Activated naive CD4-positive, alpha-beta T cell treated with anti-CD3 and anti-CD28 coated beads, Interleukin-2, amount 50 U/mL, for 24 hours (primary cell): ENCODE data around the gene PPFIA4.
"Not testable (repeated sequence)": the region's sequence is repeated elsewhere in the genome, so short reads cannot be mapped to it uniquely, and the experiment has no call there.

ENCODE experiments used
- H3K27ac Mint-ChIP-seq: one replicate; pipeline ENCODE4 v1.8.0; 2021; ENCODE audit warnings: mild to moderate bottlenecking, mixed read lengths
- H3K27me3 Mint-ChIP-seq: one replicate; pipeline ENCODE4 v1.8.0; 2021; ENCODE audit warnings: mixed read lengths
- H3K36me3 Mint-ChIP-seq: one replicate; pipeline ENCODE4 v1.8.0; 2021; ENCODE audit warnings: mixed read lengths
- H3K4me1 Mint-ChIP-seq: one replicate; pipeline ENCODE4 v1.8.0; 2021; ENCODE audit warnings: mixed read lengths
- H3K4me3 Mint-ChIP-seq: one replicate; pipeline ENCODE4 v1.8.0; 2021; ENCODE audit warnings: mild to moderate bottlenecking, mixed read lengths
- H3K9me3 Mint-ChIP-seq: one replicate; pipeline ENCODE4 v1.8.0; 2021; ENCODE audit warnings: mixed read lengths

The PPFIA4 gene

DNA sequence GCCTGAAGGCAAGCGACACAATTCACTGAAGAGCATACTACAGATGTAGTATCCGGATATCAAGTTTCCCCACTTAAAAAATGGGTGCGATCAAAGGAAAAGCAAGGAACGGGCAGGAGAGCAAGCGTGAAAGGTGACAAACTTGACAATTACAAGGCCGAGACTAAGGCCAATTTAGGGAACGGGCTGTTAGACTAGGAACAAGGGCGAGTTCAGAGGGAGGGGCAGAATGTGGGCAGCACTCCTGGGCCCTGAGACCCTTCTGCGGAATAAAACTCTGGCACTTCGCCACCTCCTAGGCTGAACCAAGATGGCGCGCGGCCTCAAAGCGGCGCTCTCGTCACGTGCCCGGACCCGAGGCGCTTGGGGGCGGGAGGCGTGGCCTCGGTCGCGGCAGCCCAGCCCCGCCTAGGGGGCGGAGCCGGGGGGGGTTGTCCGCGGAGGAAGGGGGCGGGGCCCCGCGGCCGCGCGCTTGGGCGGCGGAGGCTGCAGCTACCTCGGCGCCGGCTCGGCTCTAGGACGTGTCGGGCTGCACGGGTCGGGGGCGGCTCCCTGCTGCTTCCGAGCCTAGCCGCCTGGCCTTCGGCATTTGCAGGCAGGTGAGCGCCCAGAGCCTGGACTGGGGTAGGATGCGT lies at the start of gene PPFIA4:
Gene PPFIA4 (plus strand): TSS at position 461 of the 635 bp plus-strand sequence. CDS start 12,518 bp downstream, outside the sequence.
- peak within 1 kb of the TSS; percentile 96 for H3K27ac Mint-ChIP-seq
- peaks cover 14% of the 10 kb centered on the region for H3K4me1 Mint-ChIP-seq
- H3K9me3 Mint-ChIP-seq = peaks cover 8% of the 10 kb centered on the region
- H3K4me3 Mint-ChIP-seq = peak within 1 kb of the TSS; percentile 70
- H3K27me3 Mint-ChIP-seq = no peaks in the 10 kb centered on the region
- H3K36me3 Mint-ChIP-seq = peaks cover 7% of the 10 kb centered on the region

DNA sequence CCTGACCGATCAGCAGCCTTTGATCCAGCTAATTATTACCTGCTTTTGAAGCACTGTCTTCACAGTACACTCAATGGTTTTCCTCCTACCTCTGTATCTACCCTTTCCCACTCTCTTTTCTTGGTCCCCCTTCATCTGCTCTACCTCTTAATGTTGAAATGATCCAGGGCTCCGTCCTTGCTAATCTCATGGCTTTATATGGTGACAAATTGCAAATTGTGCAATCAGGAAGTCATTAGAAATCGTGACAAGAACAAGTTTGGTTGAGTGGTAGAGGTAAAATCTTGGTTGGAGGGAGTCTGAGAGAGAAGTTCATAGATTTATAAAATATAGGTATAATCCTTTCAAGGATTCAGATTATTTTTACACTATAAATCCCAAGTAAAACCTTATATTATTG lies 49.7 kb upstream of the PPFIA4 start:
- H3K9me3 Mint-ChIP-seq = no peaks in the 10 kb centered on the region
- H3K4me3 Mint-ChIP-seq = no peak overlapping the region
- no peak overlapping the region for H3K27ac Mint-ChIP-seq
- no peaks in the 10 kb centered on the region for H3K4me1 Mint-ChIP-seq
- H3K27me3 Mint-ChIP-seq = peaks cover 5% of the 10 kb centered on the region
- no peaks in the 10 kb centered on the region for H3K36me3 Mint-ChIP-seq

DNA sequence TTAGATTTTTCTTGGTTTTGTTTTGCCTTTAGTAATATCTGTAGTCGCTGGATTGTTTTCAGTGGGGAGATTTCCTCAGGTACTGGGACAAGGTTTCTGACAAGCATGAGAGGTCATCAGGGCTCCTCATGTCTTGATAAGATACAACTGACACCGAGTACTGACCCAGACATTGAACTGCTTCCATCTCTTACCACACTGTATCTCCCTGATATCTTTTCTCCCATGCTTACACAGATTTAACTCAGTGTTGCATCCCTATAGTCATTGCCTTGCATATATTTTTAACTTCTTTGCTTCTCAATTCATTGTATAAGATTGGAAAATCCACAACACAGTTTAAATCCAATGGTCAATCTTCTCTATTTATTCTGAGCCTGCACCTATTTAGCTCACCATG lies 46.8 kb upstream of the PPFIA4 start:
- H3K4me1 Mint-ChIP-seq = no peaks in the 10 kb centered on the region
- no peak overlapping the region for H3K4me3 Mint-ChIP-seq
- H3K9me3 Mint-ChIP-seq = no peaks in the 10 kb centered on the region
- peaks cover 5% of the 10 kb centered on the region for H3K27me3 Mint-ChIP-seq
- no peak overlapping the region for H3K27ac Mint-ChIP-seq
- H3K36me3 Mint-ChIP-seq = no peaks in the 10 kb centered on the region

DNA sequence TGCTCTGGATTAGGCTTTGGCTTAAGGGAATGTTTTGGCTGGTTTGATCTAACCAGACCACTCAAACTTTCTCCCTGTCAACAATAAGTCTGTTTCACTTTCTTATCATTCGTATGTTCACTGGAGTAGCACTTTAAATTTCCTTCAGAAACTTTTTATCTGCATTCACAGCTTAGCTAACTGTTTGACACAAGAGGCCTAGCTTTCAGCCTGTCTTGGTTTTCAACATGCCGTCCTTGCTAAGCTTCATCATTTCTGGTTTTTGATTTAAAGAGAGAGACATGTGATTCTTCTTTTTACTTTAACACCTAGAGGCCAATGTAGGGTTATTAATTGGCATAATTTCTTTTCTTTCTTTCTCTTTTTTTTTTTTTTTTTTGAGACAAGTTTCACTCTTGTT lies 44.4 kb upstream of the PPFIA4 start:
- Mint-ChIP-seq H3K4me1 (no peaks in the 10 kb centered on the region), H3K27ac (no peak overlapping the region), H3K36me3 (no peaks in the 10 kb centered on the region), H3K4me3 (no peak overlapping the region), H3K9me3 (no peaks in the 10 kb centered on the region), H3K27me3 (peaks cover 5% of the 10 kb centered on the region)

DNA sequence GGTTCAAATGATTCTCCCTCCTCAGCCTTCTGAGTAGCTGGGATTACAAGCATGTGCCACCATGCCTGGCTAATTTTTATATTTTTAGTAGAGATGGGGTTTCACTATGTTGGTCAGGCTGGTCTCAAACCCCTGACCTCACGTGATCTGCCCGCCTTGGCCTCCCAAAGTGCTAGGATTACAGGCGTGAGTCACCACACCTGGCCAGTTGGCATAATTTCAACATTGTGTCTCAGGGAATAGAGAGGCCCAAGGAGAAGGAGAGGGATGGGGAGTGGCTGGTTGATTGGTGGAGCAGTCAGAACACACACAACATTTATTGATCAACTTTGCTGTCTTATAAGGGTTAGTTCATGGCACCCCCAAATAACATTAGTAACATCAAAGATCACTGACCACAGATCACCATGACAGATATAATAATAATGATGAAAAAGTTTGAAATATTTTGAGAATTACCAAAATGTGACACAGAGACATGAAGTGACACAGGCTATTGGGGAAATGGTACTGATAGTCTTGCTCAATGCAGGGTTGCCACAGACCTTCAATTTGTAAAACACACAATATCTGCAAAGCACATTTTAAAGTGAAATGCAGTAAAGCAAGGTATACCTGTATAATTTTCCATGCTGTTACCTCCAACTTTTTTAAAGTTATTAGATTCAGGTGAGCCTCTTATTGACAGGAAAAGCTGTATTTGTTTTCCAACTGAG lies 43.4 kb upstream of the PPFIA4 start:
- Mint-ChIP-seq H3K27me3 (peaks cover 5% of the 10 kb centered on the region), H3K27ac (no peak overlapping the region), H3K4me3 (no peak overlapping the region), H3K9me3 (no peaks in the 10 kb centered on the region), H3K36me3 (no peaks in the 10 kb centered on the region), H3K4me1 (no peaks in the 10 kb centered on the region)

DNA sequence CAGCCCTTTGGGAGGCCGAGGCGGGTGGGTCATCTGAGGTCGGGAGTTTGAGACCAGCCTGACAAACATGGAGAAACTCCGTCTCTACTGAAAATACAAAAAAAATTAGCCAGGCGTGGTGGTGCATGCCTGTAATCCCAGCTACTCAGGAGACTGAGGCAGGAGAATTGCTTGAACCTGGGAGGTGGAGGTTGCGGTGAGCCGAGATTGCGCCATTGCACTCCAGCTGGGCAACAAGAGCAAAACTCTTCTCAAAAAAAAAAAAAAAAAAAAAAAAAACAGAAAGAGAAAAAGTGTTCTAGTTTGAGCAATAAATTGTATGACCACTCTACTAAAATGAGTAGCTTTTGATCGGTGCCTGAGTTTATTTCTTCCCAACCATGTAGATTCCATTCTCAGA lies 40.2 kb upstream of the PPFIA4 start:
- H3K4me1 Mint-ChIP-seq, H3K4me3 Mint-ChIP-seq, H3K9me3 Mint-ChIP-seq, H3K27me3 Mint-ChIP-seq, H3K27ac Mint-ChIP-seq, H3K36me3 Mint-ChIP-seq: not testable (repeated sequence)

DNA sequence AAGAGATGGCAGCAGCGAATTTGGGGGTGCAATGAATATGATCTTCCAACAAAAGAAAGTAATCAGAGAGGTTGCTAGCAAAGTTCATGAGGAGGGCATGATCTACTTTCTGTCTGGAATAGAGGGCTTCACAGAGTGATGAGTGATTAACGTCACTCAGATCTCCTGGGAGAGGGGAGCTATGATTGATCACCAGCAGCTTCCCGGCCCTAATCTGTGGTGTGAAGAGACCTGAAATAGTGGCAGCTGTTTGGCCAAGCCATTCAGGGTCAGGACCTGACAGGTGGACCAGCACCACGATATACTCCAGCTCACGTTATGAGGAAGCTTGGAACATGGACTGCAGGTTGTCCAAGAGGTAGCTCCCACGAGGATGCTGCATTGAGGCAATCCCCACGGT lies 39.0 kb upstream of the PPFIA4 start:
- H3K9me3 Mint-ChIP-seq = no peaks in the 10 kb centered on the region
- H3K27me3 Mint-ChIP-seq = peaks cover 8% of the 10 kb centered on the region
- peaks cover 2% of the 10 kb centered on the region for H3K36me3 Mint-ChIP-seq
- H3K27ac Mint-ChIP-seq = no peak overlapping the region
- H3K4me3 Mint-ChIP-seq = no peak overlapping the region
- H3K4me1 Mint-ChIP-seq = no peaks in the 10 kb centered on the region

DNA sequence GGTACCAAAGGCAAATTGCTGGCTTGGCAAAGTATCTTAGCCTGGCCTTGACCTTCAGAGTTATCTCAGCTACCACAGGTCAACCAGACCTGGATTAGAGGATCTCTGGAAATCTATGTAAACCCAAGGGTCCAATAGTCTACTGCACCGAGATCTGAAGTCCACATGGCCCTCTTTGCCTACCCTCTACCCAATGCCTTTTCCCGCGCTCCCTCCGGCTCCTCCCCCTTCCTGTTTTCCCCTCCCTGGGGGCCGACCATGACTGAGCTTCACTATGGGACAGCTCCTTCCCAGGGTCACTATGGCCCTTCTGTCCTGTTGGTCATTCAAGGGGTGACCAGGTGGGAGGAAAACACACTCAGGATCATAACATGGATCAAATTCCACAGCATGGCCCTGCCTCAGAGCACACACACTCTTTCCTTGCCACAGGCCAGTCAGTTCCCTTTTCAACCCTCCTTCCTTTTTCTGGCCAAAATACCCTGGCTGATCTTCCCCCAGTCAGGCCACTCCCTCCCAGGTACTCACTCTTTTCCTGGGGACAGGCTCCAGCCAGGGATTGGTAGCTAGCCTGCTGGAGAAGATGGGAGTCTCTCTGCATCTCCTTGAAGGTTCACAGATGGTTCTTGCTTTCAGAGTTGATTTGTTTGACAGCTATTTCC lies 38.2 kb upstream of the PPFIA4 start:
- peaks cover 8% of the 10 kb centered on the region for H3K27me3 Mint-ChIP-seq
- H3K27ac Mint-ChIP-seq = no peak overlapping the region
- peaks cover 2% of the 10 kb centered on the region for H3K36me3 Mint-ChIP-seq
- H3K4me3 Mint-ChIP-seq = no peak overlapping the region
- no peaks in the 10 kb centered on the region for H3K9me3 Mint-ChIP-seq
- no peaks in the 10 kb centered on the region for H3K4me1 Mint-ChIP-seq

DNA sequence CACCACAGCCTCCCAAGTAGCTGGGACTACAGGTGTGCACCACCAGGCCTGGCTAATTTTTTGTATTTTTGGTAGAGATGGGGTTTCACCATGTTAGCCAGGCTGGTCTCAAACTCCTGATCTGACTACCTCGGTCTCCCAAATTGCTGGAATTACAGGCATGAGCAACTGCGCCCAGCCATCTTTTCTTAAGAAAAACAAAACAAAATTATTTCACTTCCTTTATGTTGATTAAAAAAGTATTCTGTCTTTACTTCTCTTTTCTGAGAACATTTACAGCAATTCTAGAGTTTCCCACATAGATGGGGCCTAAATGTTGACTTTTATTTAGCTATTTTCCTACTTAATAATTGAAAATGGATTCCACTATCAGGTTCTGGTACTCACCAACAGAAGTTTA lies 36.4 kb upstream of the PPFIA4 start:
- no peak overlapping the region for H3K27ac Mint-ChIP-seq
- no peak overlapping the region for H3K4me3 Mint-ChIP-seq
- peaks cover 2% of the 10 kb centered on the region for H3K36me3 Mint-ChIP-seq
- H3K4me1 Mint-ChIP-seq = no peaks in the 10 kb centered on the region
- H3K27me3 Mint-ChIP-seq = peaks cover 13% of the 10 kb centered on the region
- no peaks in the 10 kb centered on the region for H3K9me3 Mint-ChIP-seq

DNA sequence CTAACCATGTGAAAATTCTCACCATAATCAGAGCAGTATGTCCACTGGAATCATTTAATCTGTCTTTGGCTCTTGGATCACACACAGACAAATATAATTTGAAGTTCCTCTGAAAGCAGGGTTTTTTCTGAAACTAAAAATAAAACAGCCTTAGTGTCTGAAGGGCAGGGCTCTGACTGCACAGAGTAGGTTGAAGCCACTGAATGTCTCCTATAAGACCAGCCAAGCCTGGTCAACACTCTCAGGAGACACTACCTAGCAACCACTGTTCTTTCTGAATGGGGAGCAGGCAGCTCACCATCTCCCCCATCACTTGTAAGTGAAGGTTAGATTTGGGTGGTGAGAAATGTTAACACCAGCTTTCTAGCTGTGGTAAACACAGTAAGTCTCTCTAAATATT lies 35.2 kb upstream of the PPFIA4 start:
- H3K36me3 Mint-ChIP-seq = peaks cover 2% of the 10 kb centered on the region
- no peaks in the 10 kb centered on the region for H3K9me3 Mint-ChIP-seq
- H3K4me3 Mint-ChIP-seq = no peak overlapping the region
- no peaks in the 10 kb centered on the region for H3K4me1 Mint-ChIP-seq
- H3K27ac Mint-ChIP-seq = no peak overlapping the region
- peaks cover 21% of the 10 kb centered on the region for H3K27me3 Mint-ChIP-seq

DNA sequence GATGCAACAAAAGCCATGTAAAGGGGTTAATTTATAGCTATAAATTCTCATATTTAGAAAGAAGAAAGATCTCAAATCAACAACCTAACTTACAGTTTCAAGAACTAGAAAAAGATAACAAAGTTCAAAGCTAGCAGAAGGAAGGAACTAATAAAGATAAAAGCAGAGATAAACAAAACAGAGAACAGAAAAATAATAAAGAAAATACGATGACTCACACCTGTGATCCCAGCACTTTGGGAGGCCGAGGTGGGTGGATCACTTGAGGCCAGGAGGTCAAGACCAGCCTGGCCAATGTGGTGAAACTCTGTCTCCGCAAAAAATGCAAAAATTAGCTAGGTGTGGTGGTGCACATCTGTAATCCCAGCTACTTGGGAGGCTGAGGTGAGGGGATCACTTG lies 31.5 kb upstream of the PPFIA4 start:
- H3K27ac Mint-ChIP-seq = no peak overlapping the region
- peaks cover 5% of the 10 kb centered on the region for H3K4me1 Mint-ChIP-seq
- peaks cover 2% of the 10 kb centered on the region for H3K36me3 Mint-ChIP-seq
- no peak overlapping the region for H3K4me3 Mint-ChIP-seq
- H3K27me3 Mint-ChIP-seq = peaks cover 28% of the 10 kb centered on the region
- H3K9me3 Mint-ChIP-seq = no peaks in the 10 kb centered on the region

DNA sequence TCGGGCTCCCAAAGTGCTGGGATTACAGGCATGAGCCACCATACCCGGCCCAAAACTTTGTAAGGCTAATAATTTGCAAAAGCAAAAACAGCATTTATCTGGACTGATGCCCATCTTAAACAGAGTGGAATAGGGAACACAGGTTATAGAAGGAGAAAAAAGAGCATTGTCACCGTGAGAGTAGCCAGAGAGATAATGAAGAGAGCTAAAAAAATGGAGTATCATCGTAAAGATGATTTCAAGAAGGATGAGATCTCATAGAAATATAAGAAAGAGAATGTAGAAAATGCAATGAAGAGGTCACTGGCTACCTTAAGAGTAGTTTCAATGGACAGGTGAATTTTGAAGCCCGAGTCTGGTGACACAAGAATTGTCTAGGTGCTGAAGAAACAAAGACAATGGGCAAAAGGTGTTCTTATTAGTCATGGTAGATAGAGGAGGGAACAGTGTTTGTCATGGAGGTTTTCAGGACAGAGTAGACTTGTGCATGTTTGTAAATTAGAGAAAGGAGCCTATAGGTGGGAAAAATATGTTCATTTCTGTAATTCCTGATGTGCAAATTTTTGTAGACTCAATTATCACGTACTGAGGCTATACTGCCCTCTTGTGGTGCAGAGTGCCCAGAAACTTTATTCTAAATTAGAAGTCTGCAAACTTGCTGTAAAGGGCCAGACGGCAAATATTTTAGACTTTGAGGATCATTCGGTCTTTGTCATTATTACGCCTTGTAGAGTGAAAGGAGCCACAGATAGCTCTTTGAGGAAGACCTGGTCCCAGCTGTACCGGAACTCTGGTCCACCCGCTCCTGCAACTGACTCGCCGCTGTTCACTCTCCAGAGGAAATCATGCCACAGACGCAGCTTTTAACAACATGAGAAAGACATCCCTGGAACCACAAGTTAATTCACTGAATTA lies 27.2 kb upstream of the PPFIA4 start:
- H3K4me3 Mint-ChIP-seq = peak overlapping the region; percentile 34
- peaks cover 5% of the 10 kb centered on the region for H3K4me1 Mint-ChIP-seq
- H3K27ac Mint-ChIP-seq = no peak overlapping the region
- peaks cover 17% of the 10 kb centered on the region for H3K27me3 Mint-ChIP-seq
- no peaks in the 10 kb centered on the region for H3K9me3 Mint-ChIP-seq
- no peaks in the 10 kb centered on the region for H3K36me3 Mint-ChIP-seq

DNA sequence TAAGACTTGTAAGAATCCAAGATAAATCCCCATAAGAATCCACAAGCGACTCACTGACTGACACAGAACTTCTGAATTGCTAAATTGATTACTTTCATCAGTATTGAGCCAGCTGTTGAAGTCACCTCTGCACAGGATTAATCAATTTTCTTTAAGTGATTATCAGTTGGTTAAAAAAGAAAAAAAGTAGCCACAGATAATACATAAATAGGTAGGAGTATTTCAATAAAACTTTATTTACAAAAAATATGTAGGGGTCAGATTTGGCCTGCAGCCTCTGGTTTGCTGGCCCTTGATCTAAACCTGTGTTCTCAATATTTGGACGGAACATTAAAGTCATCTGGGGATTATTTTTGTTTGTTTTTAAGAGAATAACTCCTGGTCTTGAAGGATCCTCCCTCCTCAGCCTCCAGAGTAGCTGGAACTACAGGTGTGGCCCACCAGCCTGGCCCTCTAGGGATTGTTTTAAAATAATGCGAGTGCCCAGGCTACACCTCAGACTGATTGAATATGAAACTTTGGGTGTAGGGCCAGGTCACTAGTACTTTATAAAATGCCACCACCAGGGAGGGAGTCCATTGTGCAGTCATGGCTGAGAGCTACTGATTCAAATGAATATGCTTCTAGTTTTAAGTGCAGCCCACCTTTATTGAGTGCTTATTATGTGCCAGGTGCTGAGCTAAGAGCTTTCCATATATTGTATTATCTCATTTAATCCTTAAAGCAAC lies 25.9 kb upstream of the PPFIA4 start:
- Mint-ChIP-seq H3K27me3 (peaks cover 12% of the 10 kb centered on the region), H3K4me1 (peaks cover 5% of the 10 kb centered on the region), H3K9me3 (no peaks in the 10 kb centered on the region), H3K27ac (no peak overlapping the region), H3K36me3 (no peaks in the 10 kb centered on the region), H3K4me3 (no peak overlapping the region)

DNA sequence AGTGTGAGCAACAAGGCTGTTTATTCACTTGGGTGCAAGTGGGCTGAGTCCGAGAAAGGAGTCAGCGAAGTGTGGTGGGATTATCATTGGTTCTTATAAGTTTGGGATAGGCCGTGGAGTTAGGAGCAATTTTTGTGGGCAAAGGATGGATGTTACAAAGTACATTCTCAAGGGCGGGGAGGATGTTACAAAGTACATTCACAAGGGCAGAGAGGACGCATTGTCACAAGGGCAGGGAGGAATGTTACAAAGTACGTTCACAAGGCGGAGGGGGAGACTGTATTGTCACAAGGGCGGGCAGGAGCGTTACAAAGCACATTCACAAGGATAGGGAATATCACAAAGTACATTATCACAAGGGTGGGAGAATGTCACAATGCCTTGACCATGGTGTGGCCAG lies 24.3 kb upstream of the PPFIA4 start:
- Mint-ChIP-seq H3K4me3 (no peak overlapping the region), H3K9me3 (no peaks in the 10 kb centered on the region), H3K4me1 (peaks cover 13% of the 10 kb centered on the region), H3K27me3 (peaks cover 2% of the 10 kb centered on the region), H3K36me3 (no peaks in the 10 kb centered on the region), H3K27ac (no peak overlapping the region)

DNA sequence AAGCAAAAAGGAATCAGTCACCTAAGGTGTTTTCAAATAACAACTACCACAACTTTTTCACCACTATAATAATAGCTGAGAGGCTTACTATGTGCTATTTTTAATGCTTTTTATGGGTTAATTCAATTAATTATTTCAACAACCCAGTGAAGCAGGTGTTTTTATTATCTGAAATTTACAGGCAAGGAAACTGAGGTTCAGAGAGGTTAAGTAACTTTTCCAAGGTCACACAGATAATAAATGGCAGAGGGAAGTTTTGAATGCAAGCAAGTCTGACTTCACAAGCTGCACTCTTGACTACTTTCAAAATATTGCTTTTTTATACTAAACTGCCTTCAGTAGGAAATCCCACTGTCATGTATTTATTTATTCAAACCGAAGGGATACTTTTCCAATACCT lies 23.3 kb upstream of the PPFIA4 start:
- no peak overlapping the region for H3K27ac Mint-ChIP-seq
- H3K9me3 Mint-ChIP-seq = no peaks in the 10 kb centered on the region
- peaks cover 19% of the 10 kb centered on the region for H3K4me1 Mint-ChIP-seq
- peaks cover 2% of the 10 kb centered on the region for H3K27me3 Mint-ChIP-seq
- H3K4me3 Mint-ChIP-seq = no peak overlapping the region
- H3K36me3 Mint-ChIP-seq = no peaks in the 10 kb centered on the region
